ENCODE data around the gene PROM2.

PROM2 gene

DNA sequence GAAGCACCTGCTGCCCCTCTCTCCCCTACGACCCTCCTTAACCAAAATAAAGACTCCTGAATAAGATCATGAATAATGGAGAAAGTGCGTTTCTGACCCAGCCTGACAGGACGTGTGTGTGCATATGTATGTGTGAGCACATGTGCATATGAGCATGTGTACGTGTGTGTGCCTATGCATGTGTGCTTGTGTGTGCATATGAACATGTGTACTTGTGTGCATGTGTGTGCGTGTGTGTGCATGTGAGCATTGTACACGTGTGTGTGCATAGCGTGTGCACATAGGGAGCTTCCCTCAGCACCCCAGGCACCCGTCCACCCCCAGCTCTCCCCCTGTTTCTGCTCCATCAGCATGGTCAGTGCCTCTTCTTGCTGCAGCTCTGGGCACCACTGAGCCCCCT is 33.6 kb downstream of the PROM2 start:
- DNase-seq (ENCODE audit: low read depth in 2 of 2), result no peak

DNA sequence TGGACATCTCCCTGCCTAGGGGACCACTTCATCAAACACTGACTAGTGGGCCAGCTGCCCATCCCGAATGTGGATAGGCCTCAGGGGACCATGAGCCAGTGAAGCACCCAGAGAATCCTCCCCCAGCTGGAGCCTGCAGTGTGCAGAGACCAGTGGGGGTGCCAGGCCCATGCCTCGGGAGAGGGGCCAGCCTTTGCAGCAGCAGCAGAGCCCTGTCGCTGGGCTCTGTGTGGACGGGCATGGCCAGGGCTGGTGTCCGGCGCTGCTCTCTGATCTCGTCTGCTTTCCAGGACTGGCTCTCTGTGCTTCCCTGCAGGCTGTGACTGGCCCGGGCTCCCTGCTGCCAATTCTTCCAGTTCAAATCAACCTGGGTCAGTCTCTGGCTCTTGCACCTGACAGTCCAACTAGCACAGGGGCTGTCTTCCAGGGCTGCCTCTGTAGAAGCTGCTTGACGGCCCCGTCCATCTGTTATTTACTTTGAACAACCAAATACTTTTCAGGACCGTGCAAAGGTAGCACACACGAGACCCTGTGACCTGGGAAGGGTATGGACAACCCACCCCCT is 34.3 kb downstream of the PROM2 start:
- no peak for DNase-seq (ENCODE audit: low read depth in 2 of 2)

- no peak for DNase-seq (ENCODE audit: low read depth in 2 of 2)
Measured at GRCh38 chr2:95309599-95309998, 35.4 kb downstream of the PROM2 start.

- DNase-seq (ENCODE audit: low read depth in 2 of 2), result no peak
Measured at GRCh38 chr2:95310216-95310615, 36.0 kb downstream of the PROM2 start.

GRCh38 chr2:95310651-95311050 is 36.4 kb downstream of the PROM2 start:
- DNase-seq (ENCODE audit: low read depth in 2 of 2), result no peak

DNA sequence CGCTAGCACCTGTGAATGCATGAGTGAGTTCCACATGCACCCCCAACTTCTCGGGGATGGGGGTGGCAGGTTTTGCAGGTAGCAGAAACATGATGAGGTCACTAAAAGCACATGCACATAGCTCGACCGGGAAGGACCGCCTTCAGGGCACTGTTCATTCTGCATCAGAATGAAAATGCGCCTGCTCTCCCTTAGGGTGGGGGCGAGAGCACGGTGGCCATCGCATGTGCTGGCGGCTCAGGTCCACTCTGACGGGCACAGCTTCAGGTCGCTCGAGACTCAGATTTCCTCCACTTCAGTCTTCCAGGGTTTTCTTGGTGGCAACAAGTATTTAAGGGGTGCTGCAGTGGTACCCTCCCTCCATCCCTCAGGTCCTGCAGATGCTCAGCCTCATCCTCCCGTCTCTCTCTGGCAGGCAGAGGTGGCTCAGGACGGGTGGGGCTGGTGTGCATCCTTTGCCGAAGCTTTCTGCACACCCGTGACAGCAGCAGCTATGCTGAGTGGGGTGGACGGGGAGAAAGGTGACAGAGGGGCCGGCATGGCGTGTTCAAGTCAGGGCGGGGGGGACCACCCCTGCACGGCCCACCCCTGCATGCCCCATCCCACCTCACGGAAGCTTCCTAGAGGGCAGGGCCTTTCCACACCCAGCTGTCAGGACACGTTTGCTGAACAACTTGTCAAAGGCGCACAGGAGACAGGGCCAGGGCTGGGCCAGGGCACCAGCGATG is 37.7 kb downstream of the PROM2 start:
- DNase-seq (ENCODE audit: low read depth in 2 of 2), result no peak

DNA sequence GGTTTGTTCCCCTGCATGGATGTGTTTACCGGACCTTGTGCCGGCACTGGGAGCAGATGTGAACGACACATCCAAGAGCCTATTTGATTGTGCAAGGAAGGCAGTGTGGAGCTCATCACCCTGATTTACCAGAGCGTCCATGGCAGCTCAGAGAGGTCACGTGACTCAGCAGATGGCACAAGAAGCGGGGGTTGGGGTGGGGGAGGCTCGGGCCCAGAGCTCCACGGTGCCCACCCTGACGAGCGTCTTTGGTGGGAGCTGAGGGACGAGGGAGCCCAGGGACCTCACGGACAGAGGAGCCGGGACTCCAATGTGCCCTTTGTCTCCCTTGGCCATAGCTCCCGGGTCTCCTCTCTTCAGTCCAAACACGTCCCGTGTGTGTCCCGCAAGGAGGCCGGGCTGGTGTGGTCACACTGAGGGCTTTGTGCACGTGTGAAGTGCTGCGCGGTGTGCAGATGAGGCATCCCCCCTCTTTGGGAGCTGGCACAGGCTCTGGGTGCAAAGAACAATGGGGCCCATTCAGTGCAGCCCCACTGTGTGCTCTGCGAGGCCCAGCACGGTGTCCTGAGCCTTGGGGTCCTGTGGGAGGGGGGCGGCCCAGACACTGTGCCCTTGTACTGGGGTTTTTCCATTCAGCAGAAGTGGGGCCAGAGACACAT is 38.4 kb downstream of the PROM2 start:
- no peak for DNase-seq (ENCODE audit: low read depth in 2 of 2)

DNA sequence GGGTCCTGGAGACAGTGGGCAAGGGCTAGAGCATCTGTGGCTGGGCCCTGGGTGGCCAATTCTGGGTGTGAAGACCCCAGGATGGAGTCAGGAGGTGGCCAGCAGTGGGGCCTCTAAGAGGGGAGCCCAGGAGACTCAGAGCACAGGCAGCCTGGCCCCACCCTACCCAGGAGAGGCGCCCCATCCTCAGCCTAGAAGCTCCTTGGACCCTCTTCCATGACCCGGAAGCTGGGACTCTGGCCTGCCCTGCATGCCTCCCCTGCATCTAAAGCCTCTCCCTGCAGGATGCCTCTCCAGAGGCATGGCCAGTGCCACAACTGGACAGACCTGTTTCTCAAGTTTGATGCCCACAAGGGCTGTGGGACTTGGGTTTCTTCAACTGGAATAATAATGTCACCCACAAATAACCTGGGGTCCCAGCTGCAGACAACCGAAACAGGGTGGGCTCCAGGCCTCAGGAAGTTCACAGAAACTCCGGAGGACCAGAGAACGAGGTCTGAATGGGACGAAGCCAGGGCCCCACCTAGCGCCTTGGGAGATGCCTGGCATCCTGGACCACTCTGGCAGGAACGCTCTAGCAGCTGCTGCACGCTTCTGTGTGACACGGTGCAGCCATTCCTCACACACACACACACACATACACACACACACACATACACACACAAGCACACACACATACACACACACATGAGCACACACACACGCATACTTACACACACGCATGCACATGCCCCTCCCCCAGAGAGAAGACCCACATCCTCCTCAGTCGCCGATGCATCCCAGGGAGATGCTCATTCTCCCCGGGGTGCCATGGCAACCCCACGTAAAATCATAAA is 39.3 kb downstream of the PROM2 start:
- DNase-seq (ENCODE audit: low read depth in 2 of 2), result no peak

- no peak for DNase-seq (ENCODE audit: low read depth in 2 of 2)
Measured at GRCh38 chr2:95314598-95314963, 40.3 kb downstream of the PROM2 start.

DNA sequence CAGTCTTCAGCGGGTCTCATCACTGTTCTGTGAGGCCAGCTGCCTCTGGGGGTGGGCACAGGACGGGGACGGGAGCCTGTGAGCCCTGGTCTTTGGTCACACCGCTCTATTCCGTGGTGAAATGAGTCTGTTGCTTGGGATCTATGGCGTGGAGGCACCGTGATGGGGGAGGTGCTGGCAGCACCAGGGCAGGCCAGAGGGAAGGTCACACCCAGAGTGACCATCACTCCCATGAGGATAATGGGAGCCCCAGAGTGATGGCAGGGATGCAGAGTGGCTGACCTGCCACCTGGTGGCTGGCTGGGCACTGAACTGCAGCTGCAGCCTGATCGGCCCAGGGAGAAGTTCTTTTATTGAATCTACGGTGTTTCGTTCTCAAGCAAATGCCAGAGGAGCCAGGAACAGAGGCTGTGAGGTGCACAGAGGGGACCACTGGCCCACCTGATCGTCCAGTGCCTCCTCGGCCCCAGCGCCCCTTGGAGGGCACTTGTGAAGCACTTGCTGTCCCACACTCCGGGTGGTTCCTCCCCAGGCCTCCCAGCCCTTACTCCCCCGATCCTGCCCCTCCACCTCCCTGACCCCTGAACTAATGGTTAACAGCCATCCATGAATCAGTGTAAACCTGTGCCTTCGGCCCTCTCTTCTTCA is 40.8 kb downstream of the PROM2 start:
- DNase-seq (ENCODE audit: low read depth in 2 of 2), result no peak

GRCh38 chr2:95315801-95316411 is 41.7 kb downstream of the PROM2 start:
- no peak for DNase-seq (ENCODE audit: low read depth in 2 of 2)

DNA sequence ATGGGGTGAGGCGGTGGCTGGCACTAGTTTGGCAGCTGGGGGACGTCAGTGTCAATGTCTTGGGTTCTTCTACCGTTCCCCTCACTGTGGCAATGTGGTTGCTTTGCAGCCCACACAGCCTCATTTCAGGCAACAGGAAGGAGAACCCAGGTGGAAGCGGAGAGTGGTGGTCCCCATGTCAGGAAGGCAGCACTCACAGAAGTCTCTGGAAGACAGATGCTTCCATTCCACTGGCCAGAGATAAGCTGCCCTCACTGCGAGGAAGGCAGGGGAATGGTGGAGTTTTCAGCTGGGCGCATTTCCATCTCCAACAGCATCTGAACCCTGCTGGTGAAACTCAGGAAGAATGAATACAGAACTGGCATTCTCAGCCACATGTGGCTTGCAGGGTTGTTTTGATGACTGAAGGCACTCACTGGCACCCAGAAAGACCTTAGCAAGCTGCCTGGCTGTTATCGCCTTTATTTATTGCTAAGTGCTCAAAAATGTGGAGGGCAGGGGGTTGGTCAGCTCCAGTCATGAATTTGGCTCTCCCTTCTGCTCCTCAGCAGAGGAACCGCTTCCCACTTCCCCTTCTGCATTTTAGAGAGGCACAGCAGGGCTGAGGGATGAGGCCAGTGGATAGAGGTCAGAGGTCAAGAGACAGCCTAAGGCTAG is 42.3 kb downstream of the PROM2 start:
- no peak for DNase-seq (ENCODE audit: low read depth in 2 of 2)

DNA sequence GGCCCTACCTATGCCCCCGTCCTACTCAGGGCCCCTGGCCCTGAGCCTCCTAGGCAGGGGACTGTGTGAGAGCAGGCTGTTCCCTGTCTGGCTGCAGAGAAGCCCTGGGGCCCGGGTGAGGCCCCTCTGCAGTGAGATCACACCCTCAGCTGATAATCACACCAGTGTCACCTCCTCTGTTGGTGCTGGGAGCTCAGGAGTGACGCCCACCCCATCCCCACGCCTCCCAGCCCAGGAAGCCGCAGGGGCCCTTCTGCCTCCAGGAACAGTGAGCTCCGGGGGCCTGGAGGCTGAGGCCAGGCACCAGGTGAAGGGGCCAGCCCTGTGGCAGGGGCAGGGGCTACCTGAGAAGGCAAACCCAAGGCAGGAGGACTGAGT is 42.9 kb downstream of the PROM2 start:
- DNase-seq (ENCODE audit: low read depth in 2 of 2), result no peak

DNA sequence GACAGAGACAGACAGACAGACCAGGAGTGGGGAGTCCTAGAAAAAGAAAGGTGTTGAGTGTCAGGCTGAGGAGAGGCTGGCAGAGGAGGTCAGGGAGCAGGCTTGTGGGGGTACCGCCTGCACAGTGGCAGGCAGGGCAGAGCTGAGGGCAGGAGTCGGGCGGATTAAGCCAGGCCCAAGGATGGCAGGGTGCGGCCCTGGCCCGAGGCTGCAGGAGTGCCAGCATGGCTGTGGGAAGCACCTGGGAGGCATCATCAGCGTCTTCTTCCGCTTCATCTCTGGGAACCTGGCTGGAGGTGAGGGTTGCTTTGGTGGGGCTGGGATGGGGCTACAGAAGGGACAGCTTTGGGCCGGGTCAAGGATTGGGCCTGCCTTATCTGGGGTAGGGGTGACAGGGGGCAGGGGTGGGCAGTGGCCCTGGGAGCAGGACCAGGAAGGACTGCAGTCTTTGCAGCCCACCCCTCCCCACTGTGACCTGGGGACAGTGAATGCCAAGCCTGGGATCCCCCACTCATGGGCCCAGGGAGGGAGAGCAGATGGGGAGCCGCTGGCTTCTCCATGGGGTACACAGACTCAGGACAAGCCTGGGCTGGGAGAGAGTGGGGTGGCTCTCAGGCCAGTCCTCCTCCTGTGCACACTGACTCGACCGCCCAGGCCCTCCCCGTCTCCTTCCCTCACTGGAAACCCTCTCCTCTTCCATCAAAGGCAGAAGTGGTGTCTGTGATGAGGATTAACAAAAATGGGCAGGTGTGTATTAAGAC is 43.6 kb downstream of the PROM2 start:
- DNase-seq (ENCODE audit: low read depth in 2 of 2), result no peak

DNA sequence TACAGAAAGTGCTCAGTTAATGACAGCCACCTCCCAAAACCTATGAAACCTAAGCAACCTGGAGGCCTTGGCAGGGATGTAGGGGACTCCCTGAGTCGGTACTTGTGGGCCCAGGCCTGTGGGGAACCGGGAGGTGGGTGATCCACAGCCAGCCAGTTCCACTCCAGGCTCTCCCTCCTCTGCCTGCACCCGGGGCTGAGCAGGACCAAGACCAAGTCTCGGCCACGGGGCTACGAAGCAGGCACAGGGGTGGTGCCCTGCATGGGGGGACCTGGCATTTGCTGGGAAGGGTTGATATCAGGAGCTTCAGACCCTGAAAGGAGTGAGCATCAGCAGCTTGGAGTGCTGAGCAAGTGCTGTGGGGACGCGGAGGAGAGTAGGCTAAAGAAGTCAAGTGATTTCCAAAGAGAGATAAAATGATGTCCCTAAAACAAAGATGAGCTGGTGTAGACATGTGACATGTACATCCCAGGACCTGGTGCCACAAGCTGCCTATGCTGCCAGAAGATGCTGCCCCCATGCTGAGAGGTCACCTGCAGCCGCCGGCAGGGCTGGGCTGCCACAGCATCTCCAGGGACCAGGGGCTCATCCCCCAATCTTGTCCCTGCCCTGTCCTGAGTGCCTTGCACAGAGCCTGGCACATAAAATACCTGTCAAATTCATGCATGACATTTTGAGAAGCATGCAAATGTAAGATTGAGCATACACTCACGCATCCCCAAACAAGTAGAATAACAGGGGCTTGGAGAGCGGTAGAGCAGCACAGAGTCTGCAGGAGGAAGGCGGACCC is 44.4 kb downstream of the PROM2 start:
- DNase-seq (ENCODE audit: low read depth in 2 of 2), result no peak

GRCh38 chr2:95319481-95320343 is 45.5 kb downstream of the PROM2 start:
- DNase-seq (ENCODE audit: low read depth in 2 of 2), result no peak

DNA sequence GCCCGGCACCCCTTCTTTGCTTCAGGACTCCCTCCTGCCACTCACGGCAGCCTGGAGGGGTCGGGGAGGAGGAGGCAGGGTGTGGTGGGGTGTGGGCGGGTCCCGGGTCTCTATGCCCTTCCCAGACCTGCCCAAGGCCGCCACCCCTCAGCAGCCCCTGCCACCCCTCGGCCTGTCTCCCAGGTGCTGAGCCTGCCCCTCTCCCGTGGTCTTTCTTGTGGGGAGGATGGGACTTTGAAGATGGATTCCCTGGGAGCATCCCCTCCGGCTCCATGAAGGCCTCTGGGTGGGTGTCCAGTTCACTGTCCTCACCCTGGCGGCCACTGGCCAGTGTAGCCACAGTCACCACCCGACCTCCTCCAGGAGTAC is 46.1 kb downstream of the PROM2 start:
- DNase-seq (ENCODE audit: low read depth in 2 of 2), result no peak

DNA sequence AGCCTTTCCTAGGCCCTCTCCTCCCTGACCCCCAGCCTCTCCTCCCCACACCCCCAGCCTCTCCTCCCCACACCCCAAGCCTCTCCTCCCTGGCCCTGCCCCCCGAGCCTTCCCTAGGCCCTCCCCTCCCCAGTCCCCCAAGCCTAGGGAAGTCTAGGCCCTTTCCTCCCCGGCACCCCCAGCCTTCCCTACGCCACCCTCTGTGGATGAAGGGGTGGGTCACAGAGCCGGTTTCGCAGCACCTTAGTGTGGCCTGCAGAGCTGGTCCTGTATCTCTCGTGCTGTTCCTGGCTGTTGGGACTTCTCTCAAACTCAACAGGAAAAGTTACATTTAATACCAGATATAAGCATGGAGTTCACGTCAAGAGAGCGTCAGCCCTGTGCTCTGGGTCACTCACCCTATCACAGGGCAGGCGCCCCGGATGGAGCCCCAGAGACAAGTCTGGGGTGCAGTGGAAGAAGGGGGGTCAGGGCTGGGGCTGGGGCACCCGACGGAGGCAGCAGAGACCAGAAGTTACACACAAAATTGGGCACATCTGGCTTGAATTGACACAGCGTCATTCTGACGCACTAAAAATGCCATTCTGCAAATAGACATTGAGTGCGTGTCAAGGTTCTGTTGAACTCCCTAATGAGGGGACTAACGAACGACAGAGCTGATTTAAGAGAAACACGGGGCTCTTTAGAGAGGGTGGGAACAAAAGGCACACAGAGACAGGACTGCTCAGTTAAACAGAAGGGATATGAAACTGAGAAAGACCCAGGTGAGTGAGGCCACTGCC is 46.9 kb downstream of the PROM2 start:
- DNase-seq (ENCODE audit: low read depth in 2 of 2), result no peak
